H1 (cell line): ENCODE results near the gene CATSPERD. TPM values are rescaled to one million over a fixed set of nuclear protein-coding genes. Genes with fewer than 3 reads are reported as not detected.

Experiments used
- CTCF ChIA-PET: fragments of 300-600 bp; sonication (Branson Sonifier 250); formaldehyde crosslinking; loops from one replicate; lab custom pipeline; 2021; ENCODE audit not compliant: partially characterized antibody; lab: Charles Lee
- POLR2A ChIA-PET: fragments of 300-600 bp; sonication (Branson Sonifier 250); formaldehyde crosslinking; loops from one replicate; lab custom pipeline; 2021; ENCODE audit warnings: inconsistent platforms; ENCODE audit not compliant: partially characterized antibody; lab: Charles Lee
- DNase-seq, 2 experiments: peaks; one replicate each; pipeline versions ENCODE4 v3.0.0 to v3.0.0-alpha.2; 2010 to 2022; ENCODE audit warnings: low spot score in 2 of 2, low read depth in 1 of 2, mixed read lengths in 1 of 2
- FAIRE-seq: peaks from 2 replicates; lab custom pipeline; 2011; peaks lifted over from hg19 to GRCh38; lab: Jason Lieb, UNC
- H2AFZ ChIP-seq: 2 replicates; pipeline ENCODE4 v1.8.1; 2012; ENCODE audit warnings: low read length, inconsistent platforms
- H2AK5ac ChIP-seq: 2 replicates; pipeline ENCODE4 v1.6.1; 2013; ENCODE audit warnings: low read depth, low read length
- H2BK120ac ChIP-seq: replicated peaks from 2 replicates; pipeline ENCODE3; 2013; ENCODE audit warnings: low read depth, low read length, inconsistent platforms
- H2BK12ac ChIP-seq: 2 replicates; pipeline ENCODE4 v1.6.1; 2013; ENCODE audit warnings: low read depth, low read length
- H2BK15ac ChIP-seq: 2 replicates; pipeline ENCODE4 v1.6.1; 2013; ENCODE audit warnings: low read length
- H2BK20ac ChIP-seq: 2 replicates; pipeline ENCODE4 v1.6.1; 2013; ENCODE audit warnings: low read length
- H2BK5ac ChIP-seq: 2 replicates; pipeline ENCODE4 v1.6.1; 2013; ENCODE audit warnings: low read depth, low read length
- H3K14ac ChIP-seq: 2 replicates; pipeline ENCODE4 v1.6.1; 2013; ENCODE audit warnings: inconsistent platforms; ENCODE audit not compliant: insufficient read length
- H3K18ac ChIP-seq: 2 replicates; pipeline ENCODE4 v1.6.1; 2013; ENCODE audit warnings: low read length; ENCODE audit errors: extremely low read depth
- H3K23ac ChIP-seq: 2 replicates; pipeline ENCODE4 v1.6.1; 2013; ENCODE audit warnings: inconsistent platforms; ENCODE audit not compliant: insufficient read length
- H3K23me2 ChIP-seq: 2 replicates; pipeline ENCODE4 v1.6.1; 2013; ENCODE audit warnings: low read depth, low read length
- H3K27ac ChIP-seq: 2 replicates; pipeline ENCODE4 v1.6.1; 2011; ENCODE audit warnings: low read depth, low read length, inconsistent platforms
- H3K27me3 ChIP-seq, 4 experiments: replicated peaks in 1 of 4; 1 replicate in 1 of 4; 2 replicates in 3 of 4; pipeline versions ENCODE4 v1.6.1 to v1.8.1; 2011 to 2013; ENCODE audit warnings: low read length in 3 of 4, mild to moderate bottlenecking in 3 of 4, inconsistent platforms in 2 of 4, mixed read lengths in 2 of 4, moderate library complexity in 1 of 4; ENCODE audit not compliant: control insufficient read depth in 3 of 4, insufficient read depth in 3 of 4; ENCODE audit errors: extremely low read depth in 1 of 4
- H3K36me3 ChIP-seq, 4 experiments: 2 replicates each; pipeline versions ENCODE4 v1.6.1 to v1.8.1; 2011 to 2013; ENCODE audit warnings: mild to moderate bottlenecking in 4 of 4, low read length in 3 of 4, moderate library complexity in 2 of 4, control low read depth in 1 of 4, inconsistent platforms in 1 of 4; ENCODE audit not compliant: insufficient read depth in 4 of 4, control insufficient read depth in 2 of 4
- H3K4ac ChIP-seq: replicated peaks from 2 replicates; pipeline ENCODE3; 2013; ENCODE audit warnings: low read length, low read depth, mixed read lengths, inconsistent platforms; ENCODE audit not compliant: insufficient read length
- H3K4me1 ChIP-seq, 4 experiments: replicated peaks in 1 of 4; 1 replicate in 1 of 4; 2 replicates in 3 of 4; pipeline versions ENCODE4 v1.6.1 to v1.8.1; 2011 to 2013; ENCODE audit warnings: low read length in 3 of 4, inconsistent platforms in 2 of 4, mixed read lengths in 1 of 4; ENCODE audit not compliant: insufficient read depth in 4 of 4, control insufficient read depth in 3 of 4
- H3K4me2 ChIP-seq, 2 experiments: 2 replicates each; pipeline versions ENCODE4 v1.6.1 to v1.8.1; 2011 to 2013; ENCODE audit warnings: low read depth in 2 of 2, low read length in 2 of 2, control low read depth in 1 of 2, inconsistent platforms in 1 of 2, mild to moderate bottlenecking in 1 of 2; ENCODE audit not compliant: insufficient read depth in 1 of 2
- H3K4me3 ChIP-seq, 4 experiments: fragments of 200-600, 300-600 bp in 1 of 4; sonication (generic), shearing (Covaris generic), sonication (Bioruptor Twin) in 1 of 4; 2 replicates each; pipeline versions ENCODE4 v1.5.1 to v1.8.1; 2011 to 2016; ENCODE audit warnings: low read length in 4 of 4, low read depth in 3 of 4, control low read depth in 2 of 4, inconsistent platforms in 2 of 4, mild to moderate bottlenecking in 2 of 4, mixed read lengths in 1 of 4, moderate library complexity in 1 of 4; ENCODE audit not compliant: insufficient read depth in 2 of 4; ENCODE audit errors: extremely low read depth in 1 of 4
- H3K56ac ChIP-seq: replicated peaks from 2 replicates; pipeline ENCODE3; 2013; ENCODE audit warnings: low read depth, mild to moderate bottlenecking, mixed read lengths, low read length, inconsistent platforms; ENCODE audit not compliant: insufficient read length
- H3K79me1 ChIP-seq: 2 replicates; pipeline ENCODE4 v1.6.1; 2013; ENCODE audit warnings: low read depth, low read length, control low read depth
- H3K79me2 ChIP-seq, 2 experiments: 2 replicates each; pipeline versions ENCODE4 v1.6.1 to v1.8.1; 2012 to 2013; ENCODE audit warnings: low read length in 2 of 2, mild to moderate bottlenecking in 2 of 2, inconsistent platforms in 1 of 2; ENCODE audit not compliant: insufficient read depth in 2 of 2, control insufficient read depth in 1 of 2
- H3K9ac ChIP-seq, 4 experiments: replicated peaks in 1 of 4; 1 replicate in 1 of 4; 2 replicates in 3 of 4; pipeline versions ENCODE4 v1.6.1 to v1.8.1; 2011 to 2013; ENCODE audit warnings: low read depth in 3 of 4, low read length in 3 of 4, control low read depth in 2 of 4, mild to moderate bottlenecking in 2 of 4, moderate library complexity in 2 of 4, inconsistent platforms in 1 of 4; ENCODE audit errors: extremely low read depth in 1 of 4
- H3K9me3 ChIP-seq, 2 experiments: 2 replicates each; pipeline versions ENCODE4 v1.6.1 to v1.8.1; 2012 to 2013; ENCODE audit warnings: mild to moderate bottlenecking in 2 of 2, moderate library complexity in 2 of 2, control low read depth in 1 of 2, inconsistent platforms in 1 of 2, low read depth in 1 of 2, low read length in 1 of 2, mixed read lengths in 1 of 2; ENCODE audit not compliant: insufficient read depth in 2 of 2
- H4K20me1 ChIP-seq, 2 experiments: replicated peaks in 1 of 2; 2 replicates each; pipeline versions ENCODE3 to v1.8.1; 2011 to 2013; ENCODE audit warnings: inconsistent platforms in 2 of 2, low read length in 2 of 2, mild to moderate bottlenecking in 1 of 2; ENCODE audit not compliant: insufficient read depth in 2 of 2, control insufficient read depth in 1 of 2
- H4K5ac ChIP-seq: 2 replicates; pipeline ENCODE4 v1.6.1; 2013; ENCODE audit warnings: low read length, low read depth, mixed read lengths, inconsistent platforms; ENCODE audit not compliant: insufficient read length
- H4K8ac ChIP-seq: 2 replicates; pipeline ENCODE4 v1.8.0; 2013; ENCODE audit warnings: mild to moderate bottlenecking, moderate library complexity, low read length, inconsistent platforms; ENCODE audit not compliant: insufficient read depth; ENCODE audit errors: extremely low read depth
- H4K91ac ChIP-seq: replicated peaks from 2 replicates; pipeline ENCODE3; 2013; ENCODE audit warnings: low read length, mixed read lengths, inconsistent platforms; ENCODE audit not compliant: insufficient read length
- CHD2 ChIP-seq: IDR thresholded peaks from 2 replicates; pipeline ENCODE4 v1.6.1; 2012; ENCODE audit warnings: low read length, improper control_type of control experiment
- CTBP2 ChIP-seq: IDR thresholded peaks from 2 replicates; pipeline ENCODE4 v1.7.0; 2011; ENCODE audit warnings: borderline replicate concordance, mild to moderate bottlenecking, moderate library complexity, mixed read lengths, low read length; ENCODE audit not compliant: insufficient read depth, insufficient read length
- EP300 ChIP-seq, 2 experiments: IDR thresholded peaks; 1 replicate in 1 of 2; 2 replicates in 1 of 2; pipeline ENCODE4 v1.6.1; 2011 to 2012; ENCODE audit warnings: low read depth in 2 of 2, low read length in 2 of 2, mild to moderate bottlenecking in 2 of 2, borderline replicate concordance in 1 of 2, inconsistent platforms in 1 of 2, moderate library complexity in 1 of 2
- EZH2 ChIP-seq: fragments of 200-600 bp; sonication (generic); IDR thresholded peaks from 2 replicates; pipeline ENCODE4 v1.7.1; 2012; ENCODE audit warnings: low read depth, mild to moderate bottlenecking, moderate library complexity, low read length, inconsistent platforms; ENCODE audit not compliant: severe bottlenecking
- MAFK ChIP-seq: IDR thresholded peaks from 2 replicates; pipeline ENCODE4 v1.6.1; 2012; ENCODE audit warnings: low read depth, mild to moderate bottlenecking, improper control_type of control experiment, low read length
- RBBP5 ChIP-seq: IDR thresholded peaks from 2 replicates; pipeline ENCODE4 v1.7.1; 2012; ENCODE audit warnings: low read depth, mild to moderate bottlenecking, inconsistent platforms, low read length, moderate library complexity, borderline replicate concordance
- RNF2 ChIP-seq: fragments of 200-900, 300-1000 bp; sonication (generic); IDR thresholded peaks from 2 replicates; pipeline ENCODE4 v1.7.1; 2016; ENCODE audit warnings: borderline replicate concordance, low read depth, mild to moderate bottlenecking, antibody characterized with exemption, low read length; ENCODE audit not compliant: poor library complexity, severe bottlenecking; ENCODE audit errors: missing control alignments
- RXRA ChIP-seq: IDR thresholded peaks from 2 replicates; pipeline ENCODE4 v1.6.1; 2011; ENCODE audit warnings: low read depth, mild to moderate bottlenecking, low read length, moderate library complexity; ENCODE audit not compliant: insufficient read depth
- SIRT6 ChIP-seq: IDR thresholded peaks from one replicate; pipeline ENCODE4 v1.7.1; 2012; ENCODE audit warnings: low read length, inconsistent platforms
- SUZ12 ChIP-seq: fragments of 200-600 bp; sonication (generic); IDR thresholded peaks from 2 replicates; pipeline ENCODE4 v1.6.1; 2012; ENCODE audit warnings: mild to moderate bottlenecking, inconsistent platforms, low read length, moderate library complexity, mixed read lengths
- USF2 ChIP-seq: IDR thresholded peaks from 2 replicates; pipeline ENCODE4 v1.6.1; 2011; ENCODE audit warnings: low read length, improper control_type of control experiment
- YY1 ChIP-seq: IDR thresholded peaks from 2 replicates; pipeline ENCODE4 v1.6.1; 2011; ENCODE audit warnings: low read depth, mild to moderate bottlenecking, low read length
- WGBS, 2 experiments: shearing (Covaris generic) in 1 of 2; methylation state at CpG; one replicate each; pipeline versions ENCODE4 v1.1.6 to v1.1.7; 2013 to 2015; ENCODE audit warnings: low lambda C conversion rate in 2 of 2, mixed read lengths in 2 of 2, inconsistent platforms in 1 of 2, low coverage in 1 of 2, missing lambda C conversion rate in 1 of 2; ENCODE audit not compliant: insufficient replicate concordance in 2 of 2, insufficient coverage in 1 of 2, insufficient read length in 1 of 2; ENCODE audit errors: extremely low coverage in 1 of 2, missing lambda C conversion rate in 1 of 2; 5-methylcytosine and 5-hydroxymethylcytosine counted together
- polyA plus RNA-seq, 7 experiments: library from polyadenylated mRNA; depleted of rRNA in 3 of 7; stranded (reverse) in 5 of 7; unstranded in 2 of 7; fragments of >200 nt in 5 of 7; fragments of 200-250 nt in 2 of 7; gene quantifications; 1 replicate in 5 of 7; 2 replicates in 1 of 7; 4 replicates in 1 of 7; pipeline versions ENCODE4 v1.2.1 to v1.2.3, GENCODE V29; 2011 to 2013; ENCODE audit warnings: missing spikeins in 2 of 7, mixed read lengths in 2 of 7
- total RNA-seq: library from RNA; stranded (reverse); fragmentation: NEBNext Ultra II Directional; extraction: Animal tissue kit (Norgen Biotek cat#: 25700); gene quantifications from 2 replicates; pipeline ENCODE4 v1.2.1, GENCODE V29; 2021

The CATSPERD gene
- total and polyA plus RNA-seq, 2 of the 8 experiments (the other 6 are each of a cell fraction or from before 2014, with no cell fraction given), result 0.12 TPM; not detected in 1

GRCh38 chr19:5767949-5768348 lies 47.5 kb downstream of the CATSPERD start:
- Histone ChIP-seq H2AK5ac (no peak overlapping the region), H3K36me3 (no peaks in the 10 kb centered on the region), H3K4me2 (no peak overlapping the region), H4K20me1 (peaks cover 0 to under 1% of the 10 kb centered on the region in 2 experiments), H3K18ac (no peak overlapping the region), H4K8ac (no peak overlapping the region), H2BK5ac (no peak overlapping the region), H3K23me2 (peaks cover 1% of the 10 kb centered on the region; the same call in 1 of the 2 replicates), H2BK12ac (no peak overlapping the region), H2BK120ac (no peak overlapping the region), H3K23ac (no peak overlapping the region), H3K9ac (no peak overlapping the region), H3K56ac (no peak overlapping the region), H3K14ac (no peak overlapping the region), H3K4ac (no peak overlapping the region), H3K79me2 (no peaks in the 10 kb centered on the region), H3K4me3 (no peak overlapping the region), H3K27ac (no peak overlapping the region), H3K27me3 (no peaks in the 10 kb centered on the region), H2AFZ (no peak overlapping the region), H3K4me1 (no peaks in the 10 kb centered on the region), H4K91ac (no peak overlapping the region), H3K9me3 (no peaks in the 10 kb centered on the region; a peak in 1 of 4 replicates), H4K5ac (no peak overlapping the region), H2BK15ac (no peak overlapping the region), H3K79me1 (no peaks in the 10 kb centered on the region), H2BK20ac (no peak overlapping the region)
- DNase-seq (no peak), FAIRE-seq (no peak)
- POLR2A ChIA-PET, result interaction anchor here (0.9 to 1.4 kb wide), 3 partner anchors 12 to 49 kb away, joined by 3 to 5 read pairs (median 4); partner anchors contain the start of gene CATSPERD
- WGBS, 2 experiments, result 93% methylated on average over 10 of the region's 10 CpGs; no CpG with 5 or more reads in 1 of the 2 experiments
- CTCF ChIA-PET, result interaction anchor here (1.7 kb wide), 1 partner anchor 36 kb away, joined by 4 read pairs; no protein-coding TSS in a partner anchor
- TF ChIP-seq CHD2 (no peak), YY1 (no peak), RXRA (no peak), MAFK (no peak), RNF2 (no peak), CTBP2 (no peak), SIRT6 (no peak), EP300 (IDR thresholded peaks at IDR 0.05; ENCODE audit: borderline replicate concordance in 1 of 2, low read depth in 2 of 2, low read length in 2 of 2) (no peak), EZH2 (no peak), RBBP5 (no peak), SUZ12 (no peak), USF2 (no peak)
